ENCODE measurements around the gene MTA1. TPM values are rescaled to one million over a fixed set of nuclear protein-coding genes. Genes with fewer than 3 reads are reported as not detected.
A peak's percentile ranks its signal among the peaks of the same experiment; 100 is the strongest.

MTA1 gene
- total and polyA plus RNA-seq, 2 experiments from 2014 or later: 110 to 208 TPM

DNA sequence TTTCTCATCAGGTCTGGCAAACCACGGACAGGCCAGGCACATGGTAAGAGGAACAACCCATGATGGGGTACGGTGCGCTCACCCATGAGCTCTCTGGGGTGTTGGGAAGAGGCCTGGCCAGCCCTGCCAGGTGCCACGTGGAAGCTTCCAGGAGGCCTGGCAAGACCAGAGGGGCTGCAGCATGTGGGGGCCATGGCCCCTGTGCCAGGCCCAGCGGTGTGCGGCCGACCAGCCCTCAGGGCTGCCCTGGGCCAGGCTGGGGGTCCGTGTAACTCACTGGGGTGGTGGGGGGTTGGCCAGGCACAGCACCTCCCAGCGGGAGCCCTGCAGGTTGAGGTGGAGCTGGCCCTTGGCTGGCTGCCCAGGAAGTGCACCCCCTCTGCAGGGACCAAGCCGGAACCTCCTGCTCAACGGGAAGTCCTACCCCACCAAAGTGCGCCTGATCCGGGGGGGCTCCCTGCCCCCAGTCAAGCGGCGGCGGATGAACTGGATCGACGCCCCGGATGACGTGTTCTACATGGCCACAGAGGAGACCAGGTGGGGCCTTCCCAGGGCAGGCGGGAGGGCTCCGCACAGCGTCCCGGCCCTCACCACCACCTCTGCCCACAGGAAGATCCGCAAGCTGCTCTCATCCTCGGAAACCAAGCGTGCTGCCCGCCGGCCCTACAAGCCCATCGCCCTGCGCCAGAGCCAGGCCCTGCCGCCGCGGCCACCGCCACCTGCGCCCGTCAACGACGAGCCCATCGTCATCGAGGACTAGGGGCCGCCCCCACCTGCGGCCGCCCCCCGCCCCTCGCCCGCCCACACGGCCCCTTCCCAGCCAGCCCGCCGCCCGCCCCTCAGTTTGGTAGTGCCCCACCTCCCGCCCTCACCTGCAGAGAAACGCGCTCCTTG, 50.1 kb downstream of the MTA1 start:
- Histone ChIP-seq H3K27me3 (no peaks in the 10 kb centered on the region), H3K36me3 (peaks cover 17% of the 10 kb centered on the region), H3K4me3 (no peak overlapping the region), H3K27ac (peak overlapping the region; percentile 98), H3K4me1 (ENCODE audit: low read depth) (peaks cover 75% of the 10 kb centered on the region), H3K9me3 (ENCODE audit: low read depth) (no peaks in the 10 kb centered on the region)
- TF ChIP-seq CTCF (IDR thresholded peaks at IDR 0.05; ENCODE audit: low read depth, low read length): no peak
- DNase-seq (ENCODE audit: low read depth in 1 of 2, low spot score in 1 of 2): no peak

DNA sequence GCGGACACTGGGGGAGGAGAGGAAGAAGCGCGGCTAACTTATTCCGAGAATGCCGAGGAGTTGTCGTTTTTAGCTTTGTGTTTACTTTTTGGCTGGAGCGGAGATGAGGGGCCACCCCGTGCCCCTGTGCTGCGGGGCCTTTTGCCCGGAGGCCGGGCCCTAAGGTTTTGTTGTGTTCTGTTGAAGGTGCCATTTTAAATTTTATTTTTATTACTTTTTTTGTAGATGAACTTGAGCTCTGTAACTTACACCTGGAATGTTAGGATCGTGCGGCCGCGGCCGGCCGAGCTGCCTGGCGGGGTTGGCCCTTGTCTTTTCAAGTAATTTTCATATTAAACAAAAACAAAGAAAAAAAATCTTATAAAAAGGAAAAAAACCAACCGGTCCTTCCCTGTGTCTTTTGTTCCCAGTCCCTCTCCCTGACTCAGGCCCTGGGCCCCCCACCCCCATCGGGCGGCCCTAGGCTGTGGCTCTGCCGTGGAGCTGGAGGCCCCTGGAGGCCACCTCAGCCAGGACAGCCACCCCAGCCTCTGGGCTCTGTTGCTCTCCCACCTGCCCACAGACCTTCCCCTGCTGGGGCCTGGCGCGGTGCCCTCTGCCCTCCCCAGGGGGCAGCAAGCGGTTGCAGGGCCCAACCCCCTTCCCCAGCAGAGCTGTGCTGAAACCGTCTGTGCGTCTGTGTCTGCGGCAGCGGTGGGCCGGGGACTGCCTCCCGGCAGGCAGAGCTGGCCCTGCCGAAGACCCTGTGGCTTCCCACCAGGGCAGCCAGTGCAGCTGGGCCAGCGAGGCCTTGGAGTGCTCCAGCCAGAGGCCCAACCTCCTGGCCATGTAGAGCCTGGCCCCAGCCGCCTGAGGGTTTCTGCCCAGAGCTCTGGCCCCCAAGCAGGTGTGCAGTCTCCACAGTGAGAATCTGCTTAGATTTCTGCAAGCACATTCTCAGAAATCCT, 51.0 kb downstream of the MTA1 start:
- H3K27me3 ChIP-seq: no peaks in the 10 kb centered on the region
- peak overlapping the region; percentile 98 for H3K27ac ChIP-seq
- H3K4me3 ChIP-seq: no peak overlapping the region
- peaks cover 16% of the 10 kb centered on the region for H3K36me3 ChIP-seq
- no peak for TF ChIP-seq CTCF (IDR thresholded peaks at IDR 0.05; ENCODE audit: low read depth, low read length)
- DNase-seq (ENCODE audit: low read depth in 1 of 2, low spot score in 1 of 2): peak in 1 of 2 donors; percentile 55
- no peaks in the 10 kb centered on the region for H3K9me3 ChIP-seq (ENCODE audit: low read depth)
- H3K4me1 ChIP-seq (ENCODE audit: low read depth): peaks cover 68% of the 10 kb centered on the region

GRCh38 chr14:105471297-105471821, 51.7 kb downstream of the MTA1 start:
- Histone ChIP-seq H3K27me3 (no peaks in the 10 kb centered on the region), H3K36me3 (peaks cover 15% of the 10 kb centered on the region), H3K9me3 (ENCODE audit: low read depth) (no peaks in the 10 kb centered on the region), H3K4me1 (ENCODE audit: low read depth) (peaks cover 64% of the 10 kb centered on the region), H3K27ac (peak overlapping the region; percentile 98), H3K4me3 (no peak overlapping the region)
- peak; percentile 20 to 97 for DNase-seq (ENCODE audit: low read depth in 1 of 2, low spot score in 1 of 2)
- TF ChIP-seq CTCF (IDR thresholded peaks at IDR 0.05; ENCODE audit: low read depth, low read length): no peak

- Histone ChIP-seq H3K4me1 (ENCODE audit: low read depth) (peaks cover 70% of the 10 kb centered on the region), H3K9me3 (ENCODE audit: low read depth) (no peaks in the 10 kb centered on the region), H3K27me3 (no peaks in the 10 kb centered on the region), H3K36me3 (peaks cover 9% of the 10 kb centered on the region), H3K27ac (peak overlapping the region; percentile 98), H3K4me3 (no peak overlapping the region)
- no peak for TF ChIP-seq CTCF (IDR thresholded peaks at IDR 0.05; ENCODE audit: low read depth, low read length)
- no peak for DNase-seq (ENCODE audit: low read depth in 1 of 2, low spot score in 1 of 2)
Observed at GRCh38 chr14:105471823-105472485, 52.3 kb downstream of the MTA1 start.

GRCh38 chr14:105472486-105472991, 52.9 kb downstream of the MTA1 start:
- H3K27ac ChIP-seq: peak overlapping the region; percentile 98

More at GRCh38 chr14:105472486-105472991, 52.9 kb downstream of the MTA1 start:
- H3K27me3 ChIP-seq: no peaks in the 10 kb centered on the region
- peaks cover 70% of the 10 kb centered on the region for H3K4me1 ChIP-seq (ENCODE audit: low read depth)
- TF ChIP-seq CTCF (IDR thresholded peaks at IDR 0.05; ENCODE audit: low read depth, low read length): no peak
- H3K4me3 ChIP-seq: no peak overlapping the region
- H3K9me3 ChIP-seq (ENCODE audit: low read depth): no peaks in the 10 kb centered on the region
- H3K36me3 ChIP-seq: peaks cover 8% of the 10 kb centered on the region
- DNase-seq (ENCODE audit: low read depth in 1 of 2, low spot score in 1 of 2): no peak

All from cardiac muscle cell (in vitro differentiated cells and primary cell).